H4 (cell line): Measurements from ENCODE around the gene ST3GAL3. TPM values are rescaled to one million over a fixed set of nuclear protein-coding genes. Genes with fewer than 3 reads are reported as not detected.
"Not testable (repeated sequence)": the region's sequence is repeated elsewhere in the genome, so short reads cannot be mapped to it uniquely, and the experiment has no call there.

Experiments used
- DNase-seq: peaks from one replicate; pipeline ENCODE4 v3.0.0-alpha.2; 2015; ENCODE audit warnings: low spot score
- total RNA-seq: library from RNA; depleted of rRNA; stranded (reverse); fragments of >200 nt; shearing (Covaris generic); gene quantifications from 2 replicates; pipeline ENCODE4 v1.2.3, GENCODE V29; 2014

Gene ST3GAL3
- total RNA-seq, 1 experiment from 2014 or later: 12.1 TPM

DNA sequence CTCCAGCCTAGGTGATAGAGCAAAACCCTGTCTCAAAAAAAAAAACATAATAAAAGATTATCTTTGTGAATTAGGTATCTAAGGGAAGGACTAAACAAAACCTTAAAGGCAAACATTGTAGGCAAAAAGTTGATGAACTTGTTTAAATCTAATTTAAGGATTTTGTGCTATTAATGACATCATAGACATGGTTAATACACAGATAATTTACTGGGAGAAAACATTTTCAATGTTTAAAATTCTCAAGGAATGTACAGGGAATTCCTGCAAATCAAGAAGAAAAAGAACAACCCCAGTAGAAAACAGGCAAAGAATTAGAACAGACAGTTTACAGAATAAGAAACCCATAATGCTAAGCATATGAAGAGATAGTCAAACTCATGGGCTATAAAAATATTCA lies 47.6 kb downstream of the ST3GAL3 start:
- no peak for DNase-seq

DNA sequence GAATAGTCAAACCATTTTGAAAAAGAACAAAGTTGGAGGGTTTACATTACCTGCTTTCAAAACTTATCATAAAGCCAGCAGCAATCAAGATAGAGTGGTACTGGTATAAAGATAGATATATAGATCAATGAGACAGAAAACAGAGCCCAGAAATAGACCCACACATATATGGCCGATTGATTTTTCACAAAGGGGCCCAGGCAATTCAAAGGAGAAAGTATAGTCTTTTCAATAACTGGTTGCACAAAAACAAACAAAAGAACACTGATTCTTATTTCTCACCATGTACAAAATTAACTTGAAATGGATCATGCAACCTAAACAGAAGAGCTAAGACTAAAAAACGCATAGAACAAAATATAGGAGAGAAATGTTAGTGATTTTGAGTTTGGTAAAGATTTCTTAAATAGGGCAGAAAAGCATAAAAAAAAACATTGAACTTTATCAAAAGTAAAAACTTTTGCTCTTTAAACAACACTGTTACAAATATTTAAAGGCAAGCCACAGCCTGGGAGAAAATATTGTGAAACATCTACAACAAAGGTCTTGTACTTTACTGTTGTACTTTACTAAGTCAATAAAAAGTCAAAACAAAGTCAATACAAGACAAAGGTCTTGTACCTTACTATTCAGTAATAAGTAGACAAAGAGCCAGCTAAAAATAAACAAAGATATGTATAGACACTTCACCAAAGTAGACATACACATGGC lies 50.2 kb downstream of the ST3GAL3 start:
- DNase-seq: no peak

DNA sequence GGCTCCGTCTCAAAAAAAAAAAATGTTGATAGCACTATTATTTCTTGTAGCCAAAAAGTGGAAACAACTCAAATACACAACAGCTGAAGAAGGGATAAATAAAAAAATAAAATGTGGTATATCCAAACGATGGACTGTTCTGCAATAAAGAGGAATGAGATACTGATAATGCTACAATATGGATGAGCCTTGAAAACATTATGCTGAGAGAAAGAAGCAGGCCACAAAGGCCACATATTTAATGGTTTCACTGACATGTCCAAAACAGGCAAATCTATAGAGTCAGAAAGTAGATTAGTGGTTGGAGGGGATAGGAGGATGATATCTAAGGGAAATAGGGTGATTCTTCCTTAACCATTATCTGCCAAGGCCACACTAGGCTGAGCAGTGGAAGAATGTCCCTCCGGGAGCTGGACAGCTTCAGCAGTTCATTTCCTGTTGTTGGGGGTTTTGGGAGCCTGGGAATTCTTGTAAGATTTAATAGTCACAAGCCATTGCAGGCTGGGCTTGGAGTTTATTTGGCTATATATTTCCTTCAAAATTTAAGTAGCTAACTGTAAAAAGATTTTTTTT lies 53.5 kb downstream of the ST3GAL3 start:
- DNase-seq: no peak

DNA sequence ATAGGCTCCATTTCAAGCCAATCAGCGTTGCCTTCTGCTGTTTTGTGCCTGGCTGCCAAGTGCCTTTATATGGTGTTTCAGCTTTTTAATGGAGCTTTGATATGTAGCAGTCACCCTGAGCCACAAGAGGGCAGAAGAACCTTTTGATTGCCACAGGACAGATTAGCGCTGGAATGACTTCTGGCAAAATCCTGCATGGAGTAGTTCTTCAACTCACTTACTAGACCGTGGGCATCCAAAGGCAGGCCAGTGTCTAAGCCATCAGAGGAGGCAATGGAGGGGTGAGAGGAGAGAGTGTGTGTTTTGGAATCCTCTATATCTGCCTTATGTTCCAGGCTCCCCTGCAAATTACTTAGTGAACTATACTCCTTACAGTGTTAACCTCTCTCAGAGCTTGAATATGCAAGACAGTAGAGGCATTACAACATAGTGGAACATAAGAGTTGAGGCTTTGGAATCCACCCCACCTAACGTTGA lies 56.2 kb downstream of the ST3GAL3 start:
- DNase-seq: peak; percentile 89

DNA sequence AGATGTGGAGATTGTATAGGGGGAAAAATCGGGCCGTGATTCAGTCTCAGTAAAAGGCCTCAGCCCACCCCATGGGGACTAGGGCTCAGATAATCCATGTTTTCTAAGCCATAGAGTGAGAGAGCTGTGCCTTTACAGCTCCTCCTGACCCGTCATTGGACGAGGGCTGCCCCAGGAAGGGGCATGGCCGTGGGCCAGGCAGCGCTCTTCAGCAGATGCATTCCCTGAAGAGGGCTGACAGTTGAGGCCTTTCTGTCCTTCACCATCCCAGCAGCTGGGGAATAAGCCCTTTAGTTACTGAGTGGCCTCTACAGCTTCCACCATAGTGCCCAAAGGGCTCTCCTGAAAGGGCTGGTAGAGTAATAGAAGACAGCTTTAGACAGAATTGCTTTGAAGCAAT lies 57.2 kb downstream of the ST3GAL3 start:
- no peak for DNase-seq

DNA sequence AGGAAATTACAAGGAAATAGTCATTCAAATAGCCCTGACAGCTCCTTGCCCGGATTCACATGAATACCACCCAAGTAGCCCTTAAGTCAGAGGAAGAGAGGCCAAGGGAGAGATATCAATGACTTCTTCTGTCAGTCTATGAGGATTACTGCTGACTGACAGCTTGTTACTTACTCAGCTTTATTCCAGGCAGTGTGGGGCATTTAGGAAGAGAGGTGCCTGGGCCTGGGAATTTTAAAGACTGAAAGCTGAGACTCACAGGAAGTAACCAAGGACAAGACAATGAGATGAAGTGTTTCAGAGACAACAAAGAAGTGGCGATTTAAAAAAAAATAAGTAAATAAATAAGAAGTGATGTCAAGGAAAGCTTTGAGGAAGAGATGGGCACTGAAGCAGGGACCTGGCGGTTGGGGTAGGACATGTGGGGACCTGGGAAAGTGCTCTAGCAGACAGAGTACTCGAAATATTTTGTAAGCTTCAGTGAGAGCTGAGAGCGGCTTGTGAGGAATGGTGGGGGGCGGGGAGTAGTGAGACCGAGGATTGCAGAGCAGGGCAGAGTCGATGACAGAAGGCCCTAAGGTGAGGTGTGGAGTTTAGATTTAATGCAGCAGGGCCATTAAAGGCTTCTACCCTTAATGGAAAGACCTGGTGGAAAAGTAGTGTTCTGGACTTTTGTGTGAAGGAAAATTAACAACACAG lies 58.9 kb downstream of the ST3GAL3 start:
- DNase-seq: no peak

DNA sequence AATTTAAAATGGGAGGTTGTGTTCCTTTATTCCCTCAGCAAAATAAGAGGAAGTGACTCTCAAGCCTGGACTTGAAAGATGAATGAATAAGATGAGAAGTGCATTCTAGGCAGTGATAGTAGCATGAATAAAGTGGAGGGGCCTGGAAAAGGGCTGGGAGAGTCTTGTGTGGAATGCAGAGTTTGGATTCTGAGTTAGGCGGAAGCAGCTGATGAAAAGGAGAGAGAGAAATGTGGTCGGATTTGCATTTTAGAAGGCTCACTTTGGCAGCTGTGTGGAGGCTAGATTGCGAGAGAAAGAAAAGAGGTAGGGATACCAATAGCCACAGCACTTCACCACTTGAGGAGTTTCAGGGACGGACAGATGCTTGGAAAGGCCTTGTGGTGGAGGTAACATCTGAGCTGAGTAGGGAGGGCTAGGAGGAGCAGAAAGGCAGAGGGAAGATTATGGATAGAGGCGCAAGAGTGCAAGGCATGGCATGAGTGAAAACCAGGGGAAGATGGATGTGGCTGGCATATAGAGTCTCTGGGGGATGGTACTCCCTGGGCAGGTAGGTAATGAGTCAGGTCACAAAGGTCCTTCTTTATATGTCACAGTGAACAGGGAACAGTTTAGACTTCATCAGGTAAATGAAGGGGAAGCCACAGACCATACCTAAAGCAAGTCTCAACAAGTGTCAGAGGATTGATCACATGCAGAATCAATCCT lies 59.6 kb downstream of the ST3GAL3 start:
- DNase-seq: no peak

DNA sequence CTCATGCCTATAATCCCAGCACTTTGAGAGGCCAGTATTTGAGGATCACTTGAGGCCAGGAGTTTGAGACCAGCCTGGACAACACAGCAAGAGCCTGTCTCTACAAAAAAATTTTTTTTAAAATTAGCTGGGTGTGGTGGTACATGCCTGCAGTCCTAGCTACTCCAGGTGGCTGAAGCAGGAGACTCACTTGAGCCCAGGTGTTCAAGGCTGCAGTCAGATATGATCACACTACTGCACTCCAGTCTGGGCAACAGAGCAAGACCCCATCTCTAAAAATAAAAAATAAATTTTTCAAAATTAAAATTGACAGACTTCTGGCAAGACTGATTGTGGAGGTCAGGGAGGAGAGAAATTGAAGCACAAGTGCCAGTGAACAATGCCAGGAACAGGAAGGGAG lies 60.8 kb downstream of the ST3GAL3 start:
- no peak for DNase-seq

DNA sequence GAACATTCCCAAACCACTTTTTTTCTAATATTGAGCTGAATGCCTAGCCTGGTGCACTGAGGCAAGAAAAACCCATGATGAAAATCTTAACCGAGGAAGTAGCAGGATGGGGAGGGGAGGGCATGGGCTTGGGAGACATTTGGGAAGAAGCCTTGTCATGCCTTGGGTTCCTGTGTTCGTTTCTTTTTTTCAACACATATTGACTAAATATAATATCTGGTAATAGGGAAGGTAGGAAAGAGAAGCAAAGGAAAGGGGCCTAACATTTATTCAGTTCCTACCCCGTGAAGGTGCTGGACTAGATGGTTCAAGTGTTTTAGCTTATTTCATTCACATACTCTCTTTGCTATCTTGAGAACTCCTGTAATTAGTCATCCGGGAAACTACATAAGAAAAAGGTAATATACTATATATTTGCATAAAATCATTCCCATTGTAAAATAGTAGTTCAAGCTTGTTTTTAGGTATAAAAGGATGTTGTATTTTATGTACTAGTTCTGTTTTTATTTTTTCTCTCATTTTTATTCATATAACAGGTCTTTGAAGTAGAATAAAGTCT lies 62.1 kb downstream of the ST3GAL3 start:
- no peak for DNase-seq

DNA sequence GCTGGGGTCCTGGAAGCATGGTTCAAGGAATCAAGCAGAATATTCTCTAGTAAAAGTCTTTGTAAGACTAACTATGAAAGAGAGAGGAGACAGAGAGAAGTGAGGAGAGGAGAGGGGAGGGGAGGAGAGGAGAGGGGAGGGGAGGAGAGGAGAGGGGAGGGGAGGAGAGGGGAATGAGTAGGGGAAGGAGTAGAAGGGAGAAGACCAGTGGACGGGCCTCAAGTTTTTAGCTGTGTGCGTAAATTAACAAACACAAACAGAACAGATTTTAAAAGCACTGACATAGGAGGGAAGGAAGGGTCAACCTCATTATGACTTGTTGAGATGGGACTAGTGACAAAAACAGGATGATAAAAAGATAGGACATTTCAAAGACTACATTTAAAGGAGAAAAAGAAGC lies 62.8 kb downstream of the ST3GAL3 start:
- DNase-seq: no peak

DNA sequence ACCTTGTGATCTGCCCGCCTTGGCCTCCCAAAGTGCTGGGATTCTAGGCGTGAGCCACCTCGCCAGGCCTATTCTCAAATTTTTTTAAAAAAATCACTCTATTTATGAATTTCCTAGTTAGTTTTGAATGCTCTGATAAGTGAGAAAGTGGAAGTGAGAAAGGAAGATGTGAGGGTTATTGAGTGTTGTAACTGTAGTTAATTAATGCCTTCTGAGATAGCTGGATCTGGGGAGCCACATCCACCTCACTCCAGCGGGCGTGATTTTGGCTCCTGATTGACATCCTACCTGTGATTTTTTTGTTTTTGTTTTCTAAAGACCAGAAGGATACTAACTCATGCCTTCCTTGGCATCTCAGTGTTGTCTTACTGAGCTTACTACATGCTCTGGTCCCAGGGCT lies 65.6 kb downstream of the ST3GAL3 start:
- no peak for DNase-seq

DNA sequence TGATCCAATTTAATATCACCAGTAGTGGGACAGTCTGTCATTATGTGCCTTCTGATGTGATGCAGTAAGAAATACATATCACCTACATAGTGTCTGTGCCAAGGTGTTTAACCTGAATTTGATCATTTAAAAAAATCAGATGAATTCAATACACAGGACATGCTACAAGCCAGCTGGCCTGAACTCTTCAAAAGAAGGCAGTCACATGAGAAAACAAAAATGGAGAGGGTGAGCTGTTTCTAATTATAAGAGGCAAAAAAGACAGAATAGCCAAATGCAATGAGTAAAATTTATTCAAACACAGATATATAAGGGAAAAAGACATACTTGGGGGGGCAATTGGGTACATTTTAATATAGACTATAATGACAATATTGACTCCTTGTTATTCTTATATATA lies 66.5 kb downstream of the ST3GAL3 start:
- DNase-seq: no peak

DNA sequence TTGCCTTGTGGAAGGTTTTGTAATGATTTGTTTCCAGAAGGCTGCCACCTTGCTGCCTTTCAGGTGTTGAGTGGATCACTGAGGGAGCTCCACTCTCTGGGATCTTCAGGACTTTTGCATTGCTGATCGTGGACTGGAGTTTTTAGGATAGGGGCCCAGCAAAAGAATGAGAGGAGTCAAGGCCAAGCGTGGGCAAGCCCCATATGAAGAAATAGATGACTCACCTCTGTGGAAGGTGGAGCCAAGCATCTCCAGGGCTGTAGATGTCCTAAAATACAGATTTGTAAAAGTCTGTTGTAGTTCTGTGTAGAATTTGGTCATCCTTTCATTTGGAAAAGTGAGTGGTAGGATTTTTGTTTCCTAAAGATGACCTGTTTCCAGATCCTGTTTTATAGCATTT lies 67.0 kb downstream of the ST3GAL3 start:
- peak; percentile 38 for DNase-seq

DNA sequence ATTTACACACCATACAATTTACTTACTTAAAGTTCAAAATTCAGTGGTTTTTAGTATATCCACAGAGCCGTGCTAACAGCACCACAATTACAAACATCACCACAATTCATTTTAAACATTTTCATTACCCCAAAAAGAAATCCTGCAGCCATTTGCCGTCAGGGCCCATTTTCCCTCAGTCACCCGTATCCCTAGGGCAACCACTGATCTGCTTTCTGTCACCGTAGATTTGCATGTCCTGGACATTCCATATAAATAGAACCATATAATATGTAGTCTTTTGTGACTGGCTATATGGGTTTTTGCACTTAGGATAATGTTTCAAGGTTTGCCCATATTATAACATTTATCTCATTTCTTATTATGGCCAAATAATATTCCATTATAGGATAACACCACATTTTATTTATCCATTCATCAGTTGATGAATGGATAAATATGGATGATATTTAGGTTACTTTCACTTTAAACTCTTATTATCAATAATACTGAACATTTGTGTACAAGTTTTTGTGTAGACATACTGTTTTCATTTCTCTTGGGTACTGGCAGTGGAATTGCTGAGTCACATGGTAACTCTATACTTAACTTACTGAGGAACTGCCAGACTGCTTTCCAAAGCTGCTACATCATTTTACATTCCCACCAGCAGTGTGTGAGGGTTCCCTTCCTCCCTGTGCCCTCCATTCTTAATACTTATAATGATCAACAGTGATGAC lies 68.9 kb downstream of the ST3GAL3 start:
- peak; percentile 80 for DNase-seq

DNA sequence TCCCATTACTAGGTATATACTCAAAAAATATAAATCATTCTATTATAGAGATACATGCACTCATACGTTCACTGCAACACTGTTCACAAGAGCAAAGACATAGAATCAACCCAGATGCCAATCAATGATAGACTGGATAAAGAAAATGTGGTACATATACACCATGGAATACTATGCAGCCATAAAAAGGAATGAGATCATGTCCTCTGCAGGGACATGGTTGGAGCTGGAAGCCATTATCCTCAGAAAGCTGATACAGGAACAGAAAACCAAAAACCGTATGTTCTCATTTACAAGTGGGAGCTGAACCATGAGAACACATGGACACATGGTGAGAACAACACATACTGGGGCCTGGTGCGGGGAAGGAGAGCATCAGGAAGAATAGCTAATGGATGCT lies 70.6 kb downstream of the ST3GAL3 start:
- not testable (repeated sequence) for DNase-seq

DNA sequence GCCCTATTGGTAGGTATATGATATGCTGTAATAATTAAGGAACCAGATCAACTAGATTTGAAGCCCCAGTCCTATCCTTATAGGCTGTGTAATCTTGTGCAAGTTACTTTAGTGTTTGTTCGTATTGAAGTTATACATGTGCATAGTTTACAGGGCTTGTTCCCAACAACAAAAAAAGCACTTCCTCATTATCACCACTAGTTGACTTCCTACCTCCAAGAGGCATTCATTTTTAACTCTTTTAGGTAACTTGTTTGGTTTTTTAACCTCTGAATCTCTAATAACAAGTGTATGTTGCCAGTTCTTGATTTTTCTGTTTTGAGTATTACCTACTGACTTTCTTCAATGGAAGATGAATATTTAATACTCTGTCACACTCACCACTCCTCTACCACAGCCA lies 71.9 kb downstream of the ST3GAL3 start:
- DNase-seq: no peak

DNA sequence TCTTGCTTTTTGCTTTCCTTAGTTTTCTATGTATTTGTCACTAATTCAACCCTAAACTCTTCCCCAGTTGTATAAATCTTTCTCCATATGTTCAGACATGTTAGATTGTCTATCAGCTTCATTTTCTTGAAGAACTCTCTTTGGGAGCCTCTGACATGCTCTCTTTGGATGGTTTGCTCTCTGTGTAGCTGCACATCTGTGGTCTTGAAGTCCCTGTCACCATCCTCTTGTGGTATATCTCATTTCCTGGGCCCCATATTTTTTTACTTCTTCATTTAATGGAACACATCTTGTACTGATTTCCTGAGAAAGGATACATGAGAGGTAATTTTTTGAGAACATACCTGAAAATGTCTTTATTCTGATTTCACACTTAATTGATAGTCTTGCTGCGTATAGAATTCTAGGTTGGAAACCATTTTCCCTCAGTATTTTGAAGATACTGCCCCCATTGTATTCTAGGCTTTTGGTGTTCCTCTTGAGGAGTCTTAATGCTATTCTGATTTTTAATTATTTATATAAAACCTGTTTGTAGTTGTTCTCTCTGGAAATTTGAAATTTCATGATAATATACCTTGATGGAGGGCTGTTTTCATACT lies 72.6 kb downstream of the ST3GAL3 start:
- DNase-seq: no peak

DNA sequence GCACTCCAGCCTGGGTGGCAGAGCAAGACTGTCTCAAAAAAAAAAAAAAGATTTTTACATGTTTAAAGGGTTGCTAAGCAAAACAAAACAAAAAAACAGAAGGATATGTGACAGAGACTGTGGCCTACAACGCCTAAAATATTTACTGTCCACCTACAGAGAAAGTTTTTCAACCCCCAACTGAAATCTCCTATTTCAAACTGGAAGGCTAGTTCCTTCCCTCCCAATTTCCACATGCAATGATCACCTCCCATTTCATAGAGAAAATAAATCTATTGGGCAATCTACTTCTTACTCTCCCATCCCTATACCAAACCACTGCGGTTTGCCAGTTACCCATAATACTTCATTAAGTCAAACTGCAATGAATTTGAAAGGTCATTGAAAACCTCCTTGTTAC lies 74.2 kb downstream of the ST3GAL3 start:
- no peak for DNase-seq

DNA sequence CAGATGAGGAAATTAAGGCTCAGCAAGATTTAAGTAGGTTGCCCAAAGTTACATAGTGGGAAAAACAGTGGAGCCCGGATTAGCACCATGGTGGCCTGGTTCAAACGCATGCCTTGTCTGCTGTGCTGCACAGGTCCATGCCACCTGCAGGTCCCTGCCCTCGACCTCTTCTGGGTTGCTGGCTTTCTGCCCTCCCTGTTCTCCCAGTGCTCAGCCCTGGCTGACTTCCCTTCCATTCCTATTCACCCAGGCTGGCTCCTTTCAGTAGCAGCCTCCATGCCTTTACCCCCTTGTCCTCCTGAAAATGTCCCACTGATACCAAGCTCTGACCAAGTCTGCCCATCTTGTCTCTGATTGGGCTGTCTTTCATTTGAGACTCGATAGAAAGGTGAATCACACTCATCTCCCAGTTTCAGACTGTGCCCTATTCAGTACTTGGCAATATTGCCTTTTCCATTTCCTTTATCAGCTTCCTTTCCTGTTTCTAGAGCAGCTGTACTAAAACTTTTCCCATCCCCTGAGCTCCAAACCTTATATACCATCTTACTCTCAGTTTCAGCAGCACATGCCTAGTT lies 75.8 kb downstream of the ST3GAL3 start:
- no peak for DNase-seq

DNA sequence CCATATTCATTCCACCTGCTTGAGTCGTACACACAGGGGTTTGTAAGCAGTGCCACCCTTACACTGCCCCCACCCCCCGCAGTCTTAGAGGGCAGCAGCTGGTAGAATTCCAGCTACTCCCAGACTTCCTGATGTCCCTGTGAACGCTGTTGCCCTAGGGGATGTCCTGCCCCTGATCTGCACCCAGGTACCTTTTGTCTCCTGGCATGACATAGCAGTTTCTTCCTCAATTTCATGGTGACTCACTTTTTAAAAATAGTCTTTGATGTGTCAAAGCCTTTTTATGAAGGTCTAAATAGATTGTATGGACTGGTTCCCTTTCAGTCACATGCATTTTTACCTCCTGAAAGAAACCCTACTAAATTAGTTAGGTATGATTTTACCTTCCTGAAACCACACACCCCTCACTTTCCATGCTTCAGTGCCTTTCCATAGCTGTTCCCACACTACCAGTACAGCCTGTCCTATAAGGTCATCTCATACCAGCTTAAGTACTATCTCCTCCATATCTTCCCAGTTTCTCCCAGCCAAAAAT lies 76.4 kb downstream of the ST3GAL3 start:
- DNase-seq: peak; percentile 75
